ENCODE results near the gene HTR2A. TPM values are rescaled to one million over a fixed set of nuclear protein-coding genes. Genes with fewer than 3 reads are reported as not detected.

HTR2A gene
- total RNA-seq, 1 experiment from 2014 or later, result not detected

DNA sequence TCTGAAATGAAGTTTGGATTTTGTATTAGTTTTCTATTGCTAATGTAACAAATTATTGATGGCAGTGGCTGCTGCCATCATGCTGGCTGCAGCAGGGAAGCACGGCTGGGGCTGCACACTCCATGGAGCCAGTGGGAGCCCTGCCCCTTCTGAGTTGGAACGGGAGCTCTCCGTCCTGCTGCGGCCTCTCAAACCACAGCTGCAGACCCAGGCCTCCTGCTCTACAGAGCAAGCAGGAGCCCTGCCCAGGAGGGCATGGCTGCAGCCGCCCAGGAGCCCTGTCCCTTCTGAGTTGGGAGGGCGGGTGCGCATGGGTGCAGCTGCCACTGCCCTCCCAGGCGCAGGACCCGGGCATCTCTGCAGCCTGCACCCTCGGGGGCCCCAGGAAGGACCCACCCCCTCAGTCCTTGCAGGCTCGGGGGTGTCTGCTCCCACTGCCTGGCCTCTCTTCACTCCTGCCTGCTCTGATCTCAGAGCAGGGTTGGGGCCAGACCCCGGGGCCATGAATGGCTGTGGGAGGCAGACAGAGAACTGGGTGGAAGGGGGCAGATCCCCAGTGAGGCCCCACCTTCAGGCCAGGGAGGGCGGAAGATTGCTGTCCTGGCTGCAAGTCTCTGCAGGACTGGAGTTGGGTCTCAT is 78.9 kb downstream of the HTR2A start:
- Histone ChIP-seq H3K9ac (ENCODE audit: low read length) (no peak overlapping the region), H3K4me3 (replicated peaks in 1 of 2; ENCODE audit: low read depth in 1 of 2, low read length in 2 of 2) (no peak overlapping the region), H4K20me1 (ENCODE audit: insufficient read depth) (no peaks in the 10 kb centered on the region), H3K36me3 (ENCODE audit: control insufficient read depth in 1 of 2, insufficient read depth in 2 of 2, low read length in 2 of 2) (no peaks in the 10 kb centered on the region), H3K79me2 (ENCODE audit: insufficient read depth, low read length) (no peaks in the 10 kb centered on the region), H2AFZ (ENCODE audit: low read depth, low read length, poor library complexity, severe bottlenecking) (no peak overlapping the region), H3K9me2 (ENCODE audit: insufficient read depth) (no peaks in the 10 kb centered on the region), H3K9me3 (ENCODE audit: control insufficient read depth in 1 of 2, insufficient read depth in 1 of 2, low read depth in 1 of 2, low read length in 2 of 2) (no peaks in the 10 kb centered on the region), H3K4me2 (ENCODE audit: low read length) (no peak overlapping the region), H3K27me3 (ENCODE audit: insufficient read depth, low read length) (no peaks in the 10 kb centered on the region), H3K4me1 (ENCODE audit: control insufficient read depth in 1 of 2, insufficient read depth in 2 of 2, low read length in 2 of 2) (no peaks in the 10 kb centered on the region), H3K27ac (ENCODE audit: low read depth, low read length) (no peak overlapping the region)
- ATAC-seq (no peak), DNase-seq (ENCODE audit: low read depth, low spot score) (no peak)
- ChIA-PET POLR2A (no interaction called here), CTCF (no interaction called here), RAD21 (ENCODE audit: low non-redundant PET in 1 of 2, low total read pairs in 2 of 2, uncharacterized antibody in 2 of 2, unreplicated experiment in 2 of 2) (no interaction called here)
- BruUV-seq (replicated peaks), result no TSS peak
- TF ChIP-seq FOSL1 (IDR thresholded peaks at IDR 0.05; ENCODE audit: low read depth), result no peak
- TF ChIP-seq, protein P1, sequence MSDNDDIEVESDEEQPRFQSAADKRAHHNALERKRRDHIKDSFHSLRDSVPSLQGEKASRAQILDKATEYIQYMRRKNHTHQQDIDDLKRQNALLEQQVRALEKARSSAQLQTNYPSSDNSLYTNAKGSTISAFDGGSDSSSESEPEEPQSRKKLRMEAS (IDR thresholded peaks at IDR 0.05), result no peak
- TF ChIP-seq JUND (IDR thresholded peaks at IDR 0.05), result no peak
- no peak for TF ChIP-seq RAD21 (IDR thresholded peaks at IDR 0.05; ENCODE audit: low read depth)
- TF ChIP-seq YY1 (IDR thresholded peaks at IDR 0.05; ENCODE audit: extremely low read depth, insufficient replicate concordance, low read depth, low read length), result no peak
- TF ChIP-seq CEBPB (IDR thresholded peaks at IDR 0.05; ENCODE audit: low read depth), result no peak
- TF ChIP-seq POLR2AphosphoS5 (IDR thresholded peaks at IDR 0.05; ENCODE audit: low read depth, low read length), result no peak
- TF ChIP-seq EZH2phosphoT487 (IDR thresholded peaks at IDR 0.05; ENCODE audit: borderline replicate concordance), result no peak
- no peak for TF ChIP-seq POLR2A (IDR thresholded peaks at IDR 0.05; ENCODE audit: borderline replicate concordance, extremely low read depth, insufficient read depth, insufficient read length)
- no peak for TF ChIP-seq EGR1 (IDR thresholded peaks at IDR 0.05; ENCODE audit: low read depth)
- TF ChIP-seq, protein P2, sequence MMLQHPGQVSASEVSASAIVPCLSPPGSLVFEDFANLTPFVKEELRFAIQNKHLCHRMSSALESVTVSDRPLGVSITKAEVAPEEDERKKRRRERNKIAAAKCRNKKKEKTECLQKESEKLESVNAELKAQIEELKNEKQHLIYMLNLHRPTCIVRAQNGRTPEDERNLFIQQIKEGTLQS (IDR thresholded peaks at IDR 0.05), result no peak
- TF ChIP-seq CBX3 (IDR thresholded peaks at IDR 0.05; ENCODE audit: low read depth), result no peak
- TF ChIP-seq EZH2 (IDR thresholded peaks at IDR 0.05), result no peak
- TF ChIP-seq ELF1 (IDR thresholded peaks at IDR 0.05; ENCODE audit: borderline replicate concordance, low read depth), result no peak
- TF ChIP-seq SRF (IDR thresholded peaks at IDR 0.05; ENCODE audit: low read depth), result no peak
- TF ChIP-seq SP1 (IDR thresholded peaks at IDR 0.05; ENCODE audit: low read depth), result no peak
- TF ChIP-seq, protein P3, sequence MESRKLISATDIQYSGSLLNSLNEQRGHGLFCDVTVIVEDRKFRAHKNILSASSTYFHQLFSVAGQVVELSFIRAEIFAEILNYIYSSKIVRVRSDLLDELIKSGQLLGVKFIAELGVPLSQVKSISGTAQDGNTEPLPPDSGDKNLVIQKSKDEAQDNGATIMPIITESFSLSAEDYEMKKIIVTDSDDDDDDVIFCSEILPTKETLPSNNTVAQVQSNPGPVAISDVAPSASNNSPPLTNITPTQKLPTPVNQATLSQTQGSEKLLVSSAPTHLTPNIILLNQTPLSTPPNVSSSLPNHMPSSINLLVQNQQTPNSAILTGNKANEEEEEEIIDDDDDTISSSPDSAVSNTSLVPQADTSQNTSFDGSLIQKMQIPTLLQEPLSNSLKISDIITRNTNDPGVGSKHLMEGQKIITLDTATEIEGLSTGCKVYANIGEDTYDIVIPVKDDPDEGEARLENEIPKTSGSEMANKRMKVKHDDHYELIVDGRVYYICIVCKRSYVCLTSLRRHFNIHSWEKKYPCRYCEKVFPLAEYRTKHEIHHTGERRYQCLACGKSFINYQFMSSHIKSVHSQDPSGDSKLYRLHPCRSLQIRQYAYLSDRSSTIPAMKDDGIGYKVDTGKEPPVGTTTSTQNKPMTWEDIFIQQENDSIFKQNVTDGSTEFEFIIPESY (IDR thresholded peaks at IDR 0.05; ENCODE audit: extremely low read depth, insufficient replicate concordance, low read length), result no peak
- no peak for TF ChIP-seq ZNF274 (IDR thresholded peaks at IDR 0.05; ENCODE audit: low read depth, low read length)
- intact Hi-C loops (cut with micrococcal nuclease), result no loop called here
